Measurements from ENCODE around the gene MRAP2.

Gene MRAP2

DNA sequence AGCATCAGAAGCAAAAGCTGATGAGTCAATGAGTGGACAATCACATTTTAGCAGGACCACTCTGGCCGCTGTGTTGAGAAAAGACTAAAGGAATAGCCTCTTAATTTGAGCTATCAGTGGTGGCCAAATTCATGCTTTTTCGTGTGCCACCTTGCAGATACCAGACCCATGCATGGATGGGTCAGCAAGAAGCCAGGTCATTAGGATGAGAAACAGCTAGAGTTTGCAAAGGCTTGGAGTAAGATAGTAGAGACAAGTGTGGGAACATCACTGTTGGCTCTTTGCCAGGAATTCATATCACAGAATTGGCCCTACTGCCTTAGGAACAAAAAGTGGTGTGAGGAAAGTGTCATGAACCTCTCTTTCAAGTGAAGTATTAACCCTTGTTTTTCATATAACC lies 25.5 kb downstream of the MRAP2 start:
- no peaks in the 10 kb centered on the region for H3K27me3 ChIP-seq (ENCODE audit: control insufficient read depth, insufficient read depth, low read length)
- H3K4me2 ChIP-seq (ENCODE audit: low read length), result no peak overlapping the region
- no peak for TF ChIP-seq CTCF (IDR thresholded peaks at IDR 0.05)
- no peak overlapping the region for H2AFZ ChIP-seq
- H3K4me3 ChIP-seq (ENCODE audit: low read depth, low read length), result no peak overlapping the region
- no peak overlapping the region for H3K9ac ChIP-seq
- no peaks in the 10 kb centered on the region for H3K4me1 ChIP-seq
- no peaks in the 10 kb centered on the region for H3K79me2 ChIP-seq
- H3K9me3 ChIP-seq (ENCODE audit: control insufficient read depth, low read length), result no peaks in the 10 kb centered on the region
- H3K36me3 ChIP-seq (ENCODE audit: control insufficient read depth, insufficient read depth, low read length), result no peaks in the 10 kb centered on the region
- H3K27ac ChIP-seq, result no peak overlapping the region

- Histone ChIP-seq H3K27ac (no peak overlapping the region), H3K4me2 (ENCODE audit: low read length) (no peak overlapping the region), H3K9ac (no peak overlapping the region), H3K9me3 (ENCODE audit: control insufficient read depth, low read length) (no peaks in the 10 kb centered on the region), H2AFZ (no peak overlapping the region), H3K79me2 (no peaks in the 10 kb centered on the region), H3K27me3 (ENCODE audit: control insufficient read depth, insufficient read depth, low read length) (no peaks in the 10 kb centered on the region), H3K36me3 (ENCODE audit: control insufficient read depth, insufficient read depth, low read length) (no peaks in the 10 kb centered on the region), H3K4me3 (ENCODE audit: low read depth, low read length) (no peak overlapping the region), H3K4me1 (no peaks in the 10 kb centered on the region)
- TF ChIP-seq CTCF (IDR thresholded peaks at IDR 0.05), result no peak
Observed at GRCh38 chr6:84061174-84061573, 27.6 kb downstream of the MRAP2 start.

DNA sequence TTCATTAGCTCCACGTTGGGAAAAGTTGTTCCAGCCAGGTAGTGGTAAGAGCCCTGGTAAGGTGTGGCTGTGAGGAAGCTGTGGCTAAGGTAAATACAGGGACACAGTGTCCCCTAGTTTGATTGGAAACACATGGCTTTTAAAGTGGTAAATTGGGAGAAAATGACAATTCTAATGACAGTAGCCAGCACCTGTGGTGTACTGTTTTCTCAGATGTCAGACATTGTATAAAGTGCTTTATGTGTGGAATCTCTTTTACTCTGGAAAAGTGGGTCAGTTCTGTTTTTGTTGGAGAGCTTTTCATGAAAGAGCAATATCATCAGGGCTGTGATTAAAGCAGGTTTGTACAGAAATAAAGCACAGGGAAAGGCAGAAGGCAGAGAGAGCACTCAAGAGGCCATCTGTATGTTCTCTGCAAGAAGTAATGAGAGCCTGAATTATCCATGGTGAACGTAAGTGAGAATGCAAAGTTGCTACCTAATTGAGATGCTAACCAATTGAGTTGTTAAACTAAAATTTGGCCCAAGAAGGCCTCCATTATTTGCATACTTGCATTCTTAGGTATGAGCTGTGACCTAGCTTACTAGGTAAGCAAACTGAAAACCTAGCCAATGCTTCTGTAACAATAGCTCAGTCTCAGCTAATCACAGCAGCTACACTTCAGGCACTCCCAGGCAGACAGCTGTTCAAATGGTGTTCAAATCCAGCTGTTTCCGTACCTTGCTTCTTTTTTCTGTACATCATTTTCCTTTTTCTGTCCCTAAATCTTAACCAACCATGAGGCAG lies 28.2 kb downstream of the MRAP2 start:
- Histone ChIP-seq H3K4me1 (no peaks in the 10 kb centered on the region), H3K4me3 (ENCODE audit: low read depth, low read length) (no peak overlapping the region), H2AFZ (no peak overlapping the region), H3K36me3 (ENCODE audit: control insufficient read depth, insufficient read depth, low read length) (no peaks in the 10 kb centered on the region), H3K27me3 (ENCODE audit: control insufficient read depth, insufficient read depth, low read length) (no peaks in the 10 kb centered on the region), H3K27ac (no peak overlapping the region), H3K4me2 (ENCODE audit: low read length) (no peak overlapping the region), H3K9ac (no peak overlapping the region), H3K79me2 (no peaks in the 10 kb centered on the region), H3K9me3 (ENCODE audit: control insufficient read depth, low read length) (no peaks in the 10 kb centered on the region)
- TF ChIP-seq CTCF (IDR thresholded peaks at IDR 0.05), result no peak

DNA sequence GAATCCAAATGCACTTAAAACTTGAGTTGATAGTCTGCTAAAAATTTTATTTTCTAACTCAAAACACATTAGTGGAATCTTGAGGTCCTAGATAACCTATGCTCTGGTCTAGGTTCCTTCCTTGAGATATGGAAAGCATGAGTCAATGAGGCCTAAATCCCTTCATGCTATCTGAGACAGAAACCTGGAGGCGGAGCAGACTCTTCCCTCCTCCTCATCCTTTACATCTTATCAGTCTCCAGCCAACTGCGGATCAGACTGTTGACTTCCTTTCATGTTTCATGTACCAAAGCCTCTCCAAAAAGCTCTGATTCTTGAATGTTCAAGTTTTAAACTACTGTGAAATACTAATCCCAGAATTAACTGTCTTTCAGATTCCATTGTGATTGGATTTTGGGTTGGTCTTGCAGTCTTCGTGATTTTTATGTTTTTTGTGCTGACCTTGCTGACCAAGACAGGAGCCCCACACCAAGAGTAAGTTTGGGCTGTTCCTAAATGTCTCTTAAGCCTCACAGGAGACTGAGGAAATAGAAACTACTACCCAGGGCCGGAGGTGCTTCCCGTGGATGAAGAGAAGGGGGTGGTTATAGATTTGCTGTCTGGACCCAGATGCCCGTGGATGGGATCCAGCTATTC lies 29.1 kb downstream of the MRAP2 start:
- H3K4me3 ChIP-seq (ENCODE audit: low read depth, low read length), result no peak overlapping the region
- no peak overlapping the region for H3K4me2 ChIP-seq (ENCODE audit: low read length)
- TF ChIP-seq CTCF (IDR thresholded peaks at IDR 0.05), result no peak
- no peaks in the 10 kb centered on the region for H3K27me3 ChIP-seq (ENCODE audit: control insufficient read depth, insufficient read depth, low read length)
- H3K79me2 ChIP-seq, result no peaks in the 10 kb centered on the region
- H3K36me3 ChIP-seq (ENCODE audit: control insufficient read depth, insufficient read depth, low read length), result no peaks in the 10 kb centered on the region
- H3K9me3 ChIP-seq (ENCODE audit: control insufficient read depth, low read length), result no peaks in the 10 kb centered on the region
- no peak overlapping the region for H3K9ac ChIP-seq
- no peaks in the 10 kb centered on the region for H3K4me1 ChIP-seq
- no peak overlapping the region for H3K27ac ChIP-seq
- no peak overlapping the region for H2AFZ ChIP-seq

All from parathyroid adenoma (tissue), 2 donors.